GM12878 (cell line): ENCODE results near the gene MAP1S. TPM values are rescaled to one million over a fixed set of nuclear protein-coding genes. Genes with fewer than 3 reads are reported as not detected.

Experiments used
- BACH1 ChIP-seq: fragments of 450-650 bp; IDR thresholded peaks from 2 replicates; pipeline ENCODE4 v1.6.1; 2017; ENCODE audit warnings: mild to moderate bottlenecking, borderline replicate concordance
- CBFB ChIP-seq: IDR thresholded peaks from 2 replicates; pipeline ENCODE4 v1.6.1; 2016; ENCODE audit warnings: antibody characterized with exemption, low read depth
- EGR1 ChIP-seq, 2 experiments: IDR thresholded peaks; 1 replicate in 1 of 2; 2 replicates in 1 of 2; pipeline ENCODE4 v1.6.1; 2011 to 2012; ENCODE audit warnings: low read depth in 2 of 2, low read length in 2 of 2, borderline replicate concordance in 1 of 2, mild to moderate bottlenecking in 1 of 2, moderate library complexity in 1 of 2
- ESRRA ChIP-seq: IDR thresholded peaks from 2 replicates; pipeline ENCODE4 v1.6.1; 2012; ENCODE audit warnings: mild to moderate bottlenecking, low read length, improper control_type of control experiment
- FOXK2 ChIP-seq: fragments of 450-650 bp; IDR thresholded peaks from 2 replicates; pipeline ENCODE4 v1.6.1; 2017; ENCODE audit warnings: mild to moderate bottlenecking, moderate library complexity
- HDAC2 ChIP-seq: fragments of 200-600 bp; sonication (generic); IDR thresholded peaks from 2 replicates; pipeline ENCODE4 v1.6.1; 2017
- NFYB ChIP-seq: IDR thresholded peaks from 2 replicates; pipeline ENCODE4 v1.6.1; 2011; ENCODE audit warnings: low read depth, mild to moderate bottlenecking, low read length, improper control_type of control experiment, moderate library complexity; ENCODE audit not compliant: insufficient read depth
- NRF1 ChIP-seq: conservative IDR thresholded peaks from 2 replicates; pipeline ENCODE4 v1.6.1; 2011; ENCODE audit warnings: mild to moderate bottlenecking, low read depth, low read length, improper control_type of control experiment
- POLR2AphosphoS2 ChIP-seq: IDR thresholded peaks from 2 replicates; pipeline ENCODE4 v1.6.1; 2011; ENCODE audit warnings: low read depth, mild to moderate bottlenecking, low read length, improper control_type of control experiment, moderate library complexity
- RB1 ChIP-seq: fragments of 450-650 bp; formaldehyde crosslinking; IDR thresholded peaks from 2 replicates; pipeline ENCODE4 v1.6.1; 2017; ENCODE audit warnings: mild to moderate bottlenecking, borderline replicate concordance
- RELA ChIP-seq: fragments of 450-650 bp; IDR thresholded peaks from 2 replicates; pipeline ENCODE4 v1.8.0; 2014; ENCODE audit warnings: borderline replicate concordance; ENCODE audit not compliant: partially characterized antibody
- RELB ChIP-seq: fragments of 450-650 bp; IDR thresholded peaks from 2 replicates; pipeline ENCODE4 v1.6.1; 2017; ENCODE audit warnings: low read depth, mild to moderate bottlenecking, moderate library complexity
- SMC3 ChIP-seq: IDR thresholded peaks from 2 replicates; pipeline ENCODE4 v1.6.1; 2011; ENCODE audit warnings: low read length, improper control_type of control experiment, borderline replicate concordance
- SPI1 ChIP-seq: IDR thresholded peaks from 2 replicates; pipeline ENCODE4 v1.6.1; 2011; ENCODE audit warnings: low read depth, mild to moderate bottlenecking, low read length, moderate library complexity, borderline replicate concordance; ENCODE audit not compliant: insufficient read depth
- SREBF1 ChIP-seq: IDR thresholded peaks from 2 replicates; pipeline ENCODE4 v1.6.1; 2012; ENCODE audit warnings: mild to moderate bottlenecking, low read length
- TCF12 ChIP-seq: IDR thresholded peaks from 2 replicates; pipeline ENCODE4 v1.6.1; 2011; ENCODE audit warnings: low read depth, mild to moderate bottlenecking, low read length
- ZNF24 ChIP-seq: fragments of 450-650 bp; IDR thresholded peaks from 2 replicates; pipeline ENCODE4 v1.6.1; 2017; ENCODE audit warnings: antibody characterized with exemption, mild to moderate bottlenecking
- ZSCAN29 ChIP-seq: fragments of 450-650 bp; IDR thresholded peaks from 2 replicates; pipeline ENCODE4 v1.6.1; 2017; ENCODE audit warnings: mild to moderate bottlenecking, moderate library complexity
- polyA plus RNA-seq, 11 experiments: library from polyadenylated mRNA; depleted of rRNA in 4 of 11; unstranded in 6 of 11; stranded (reverse) in 5 of 11; fragments of >200 nt; fragmentation: Nextera tagmentation in 4 of 11; fragmentation: Illumina TruSeq in 1 of 11; extraction: Ambion mirVana in 4 of 11; extraction: Trizol in 1 of 11; gene quantifications; 1 replicate in 1 of 11; 2 replicates in 10 of 11; pipeline versions ENCODE4 v1.2.1 to v1.2.3, GENCODE V29; 2011 to 2016; ENCODE audit warnings: inconsistent platforms in 2 of 11, missing spikeins in 2 of 11, low read depth in 1 of 11
- total RNA-seq, 4 experiments: library from RNA; depleted of rRNA in 3 of 4; stranded (reverse); fragments of >200 nt in 3 of 4; fragmentation: Illumina TruSeq in 1 of 4; extraction: Trizol in 1 of 4; gene quantifications; 2 replicates each; pipeline versions ENCODE4 v1.2.1 to v1.2.3, GENCODE V29; 2013 to 2021
- TF ChIP-seq, protein P1 (sequence below): fragments of 450-650 bp; formaldehyde crosslinking; IDR thresholded peaks from 2 replicates; pipeline ENCODE4 v1.4.0; 2020; ENCODE audit warnings: mild to moderate bottlenecking, moderate library complexity
- TF ChIP-seq, protein P2 (sequence below): fragments of 450-650 bp; formaldehyde crosslinking; IDR thresholded peaks from 2 replicates; pipeline ENCODE4 v1.4.0; 2022; ENCODE audit warnings: mild to moderate bottlenecking, moderate library complexity
- TF ChIP-seq, protein P3 (sequence below): fragments of 150-350 bp; IDR thresholded peaks from 2 replicates; pipeline ENCODE4 v1.6.1; 2014; ENCODE audit warnings: mild to moderate bottlenecking, low read depth, low read length

The MAP1S gene
- total and polyA plus RNA-seq, 10 of the 15 experiments (the other 5 are each of a cell fraction or from before 2014, with no cell fraction given) = 2.1 to 63.9 (median 15.0) TPM

DNA sequence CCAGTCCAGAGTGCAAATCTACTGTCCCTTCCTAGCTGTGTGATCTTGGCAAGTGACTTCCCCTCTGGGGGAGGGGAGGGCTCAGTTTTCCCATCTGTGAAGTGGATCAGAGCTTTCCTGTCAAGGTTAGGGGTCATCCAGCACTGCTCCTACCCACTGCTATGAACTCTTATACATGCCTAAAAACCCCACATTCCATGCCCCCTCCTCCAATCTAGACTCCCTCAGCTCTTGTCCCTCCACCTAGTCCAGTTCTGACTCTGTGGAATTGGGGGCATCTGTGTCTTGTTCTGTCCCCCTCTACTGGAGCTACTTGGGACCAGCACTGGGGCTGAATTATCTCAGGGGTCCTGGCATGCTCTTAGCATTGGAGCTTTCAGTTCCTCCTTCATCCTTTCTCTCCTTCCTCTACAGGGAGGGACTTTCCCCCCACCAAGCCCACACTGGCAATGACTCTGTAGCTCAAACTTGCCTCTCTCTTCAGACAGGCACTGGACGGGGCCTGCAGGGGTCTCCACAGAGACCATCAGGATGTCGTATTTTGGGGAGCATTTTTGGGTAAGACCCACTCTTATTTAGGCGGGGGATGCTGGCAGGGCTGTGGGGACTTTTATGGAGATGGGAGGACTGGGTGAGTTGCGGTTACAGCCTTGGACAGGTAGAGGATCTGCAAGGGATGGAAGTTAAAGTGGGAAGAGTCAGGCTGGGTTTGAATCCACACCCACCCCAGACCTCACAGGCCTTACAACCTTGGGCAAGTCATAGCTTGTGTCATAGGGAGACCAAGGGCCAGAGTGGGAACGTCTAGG lies 35.6 kb downstream of the MAP1S start (continued):
- TF ChIP-seq, protein P1, sequence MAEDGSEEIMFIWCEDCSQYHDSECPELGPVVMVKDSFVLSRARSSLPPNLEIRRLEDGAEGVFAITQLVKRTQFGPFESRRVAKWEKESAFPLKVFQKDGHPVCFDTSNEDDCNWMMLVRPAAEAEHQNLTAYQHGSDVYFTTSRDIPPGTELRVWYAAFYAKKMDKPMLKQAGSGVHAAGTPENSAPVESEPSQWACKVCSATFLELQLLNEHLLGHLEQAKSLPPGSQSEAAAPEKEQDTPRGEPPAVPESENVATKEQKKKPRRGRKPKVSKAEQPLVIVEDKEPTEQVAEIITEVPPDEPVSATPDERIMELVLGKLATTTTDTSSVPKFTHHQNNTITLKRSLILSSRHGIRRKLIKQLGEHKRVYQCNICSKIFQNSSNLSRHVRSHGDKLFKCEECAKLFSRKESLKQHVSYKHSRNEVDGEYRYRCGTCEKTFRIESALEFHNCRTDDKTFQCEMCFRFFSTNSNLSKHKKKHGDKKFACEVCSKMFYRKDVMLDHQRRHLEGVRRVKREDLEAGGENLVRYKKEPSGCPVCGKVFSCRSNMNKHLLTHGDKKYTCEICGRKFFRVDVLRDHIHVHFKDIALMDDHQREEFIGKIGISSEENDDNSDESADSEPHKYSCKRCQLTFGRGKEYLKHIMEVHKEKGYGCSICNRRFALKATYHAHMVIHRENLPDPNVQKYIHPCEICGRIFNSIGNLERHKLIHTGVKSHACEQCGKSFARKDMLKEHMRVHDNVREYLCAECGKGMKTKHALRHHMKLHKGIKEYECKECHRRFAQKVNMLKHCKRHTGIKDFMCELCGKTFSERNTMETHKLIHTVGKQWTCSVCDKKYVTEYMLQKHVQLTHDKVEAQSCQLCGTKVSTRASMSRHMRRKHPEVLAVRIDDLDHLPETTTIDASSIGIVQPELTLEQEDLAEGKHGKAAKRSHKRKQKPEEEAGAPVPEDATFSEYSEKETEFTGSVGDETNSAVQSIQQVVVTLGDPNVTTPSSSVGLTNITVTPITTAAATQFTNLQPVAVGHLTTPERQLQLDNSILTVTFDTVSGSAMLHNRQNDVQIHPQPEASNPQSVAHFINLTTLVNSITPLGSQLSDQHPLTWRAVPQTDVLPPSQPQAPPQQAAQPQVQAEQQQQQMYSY (CRISPR knock-in tag) = no peak
- TF ChIP-seq EGR1 (IDR thresholded peaks at IDR 0.05; ENCODE audit: borderline replicate concordance in 1 of 2, low read depth in 2 of 2, low read length in 2 of 2) (no peak), CBFB (no peak), TCF12 (no peak), RELA (peak; percentile 64), NFYB (no peak), ESRRA (no peak), SPI1 (peak; percentile 98), POLR2AphosphoS2 (no peak), NRF1 (no peak), FOXK2 (no peak), HDAC2 (no peak), BACH1 (no peak), SREBF1 (no peak), RELB (peak; percentile 91), SMC3 (peak; percentile 9; the same call in 1 of the 2 replicates), RB1 (no peak), ZNF24 (no peak), ZSCAN29 (no peak)
- TF ChIP-seq, protein P2, sequence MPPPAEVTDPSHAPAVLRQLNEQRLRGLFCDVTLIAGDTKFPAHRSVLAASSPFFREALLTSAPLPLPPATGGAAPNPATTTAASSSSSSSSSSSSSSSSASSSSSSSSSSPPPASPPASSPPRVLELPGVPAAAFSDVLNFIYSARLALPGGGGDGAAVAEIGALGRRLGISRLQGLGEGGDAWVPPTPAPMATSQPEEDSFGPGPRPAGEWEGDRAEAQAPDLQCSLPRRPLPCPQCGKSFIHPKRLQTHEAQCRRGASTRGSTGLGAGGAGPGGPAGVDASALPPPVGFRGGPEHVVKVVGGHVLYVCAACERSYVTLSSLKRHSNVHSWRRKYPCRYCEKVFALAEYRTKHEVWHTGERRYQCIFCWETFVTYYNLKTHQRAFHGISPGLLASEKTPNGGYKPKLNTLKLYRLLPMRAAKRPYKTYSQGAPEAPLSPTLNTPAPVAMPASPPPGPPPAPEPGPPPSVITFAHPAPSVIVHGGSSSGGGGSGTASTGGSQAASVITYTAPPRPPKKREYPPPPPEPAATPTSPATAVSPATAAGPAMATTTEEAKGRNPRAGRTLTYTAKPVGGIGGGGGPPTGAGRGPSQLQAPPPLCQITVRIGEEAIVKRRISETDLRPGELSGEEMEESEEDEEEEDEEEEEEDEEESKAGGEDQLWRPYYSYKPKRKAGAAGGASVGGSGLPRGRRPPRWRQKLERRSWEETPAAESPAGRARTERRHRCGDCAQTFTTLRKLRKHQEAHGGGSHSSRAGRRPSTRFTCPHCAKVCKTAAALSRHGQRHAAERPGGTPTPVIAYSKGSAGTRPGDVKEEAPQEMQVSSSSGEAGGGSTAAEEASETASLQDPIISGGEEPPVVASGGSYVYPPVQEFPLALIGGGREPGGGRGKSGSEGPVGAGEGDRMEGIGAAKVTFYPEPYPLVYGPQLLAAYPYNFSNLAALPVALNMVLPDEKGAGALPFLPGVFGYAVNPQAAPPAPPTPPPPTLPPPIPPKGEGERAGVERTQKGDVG (CRISPR knock-in tag) = no peak
- TF ChIP-seq, protein P3, sequence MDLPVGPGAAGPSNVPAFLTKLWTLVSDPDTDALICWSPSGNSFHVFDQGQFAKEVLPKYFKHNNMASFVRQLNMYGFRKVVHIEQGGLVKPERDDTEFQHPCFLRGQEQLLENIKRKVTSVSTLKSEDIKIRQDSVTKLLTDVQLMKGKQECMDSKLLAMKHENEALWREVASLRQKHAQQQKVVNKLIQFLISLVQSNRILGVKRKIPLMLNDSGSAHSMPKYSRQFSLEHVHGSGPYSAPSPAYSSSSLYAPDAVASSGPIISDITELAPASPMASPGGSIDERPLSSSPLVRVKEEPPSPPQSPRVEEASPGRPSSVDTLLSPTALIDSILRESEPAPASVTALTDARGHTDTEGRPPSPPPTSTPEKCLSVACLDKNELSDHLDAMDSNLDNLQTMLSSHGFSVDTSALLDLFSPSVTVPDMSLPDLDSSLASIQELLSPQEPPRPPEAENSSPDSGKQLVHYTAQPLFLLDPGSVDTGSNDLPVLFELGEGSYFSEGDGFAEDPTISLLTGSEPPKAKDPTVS = no peak
